Measurements from ENCODE around the gene COL6A3.
"Not testable (repeated sequence)": the region's sequence is repeated elsewhere in the genome, so short reads cannot be mapped to it uniquely, and the experiment has no call there.

COL6A3 gene

DNA sequence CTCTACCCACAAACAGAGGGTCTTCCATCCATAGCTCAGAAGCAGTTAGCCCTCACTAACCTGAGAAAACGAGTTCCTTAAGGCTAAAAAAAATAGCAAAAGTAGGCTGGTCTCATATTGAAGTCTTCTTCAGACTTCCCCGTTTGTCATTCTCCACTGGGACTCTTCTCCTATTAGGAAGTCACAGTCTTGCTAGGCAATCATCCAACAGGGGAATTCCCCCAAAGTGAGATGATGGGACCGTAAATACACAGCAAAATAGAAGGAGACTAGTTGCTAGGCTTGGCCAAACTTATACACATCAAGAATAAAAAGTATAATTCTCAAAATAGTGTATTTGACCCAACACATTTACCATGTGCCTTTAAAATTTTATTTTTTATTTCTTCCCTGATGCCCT, 34.3 kb downstream of the COL6A3 start:
- no peak for DNase-seq (ENCODE audit: low spot score)

DNA sequence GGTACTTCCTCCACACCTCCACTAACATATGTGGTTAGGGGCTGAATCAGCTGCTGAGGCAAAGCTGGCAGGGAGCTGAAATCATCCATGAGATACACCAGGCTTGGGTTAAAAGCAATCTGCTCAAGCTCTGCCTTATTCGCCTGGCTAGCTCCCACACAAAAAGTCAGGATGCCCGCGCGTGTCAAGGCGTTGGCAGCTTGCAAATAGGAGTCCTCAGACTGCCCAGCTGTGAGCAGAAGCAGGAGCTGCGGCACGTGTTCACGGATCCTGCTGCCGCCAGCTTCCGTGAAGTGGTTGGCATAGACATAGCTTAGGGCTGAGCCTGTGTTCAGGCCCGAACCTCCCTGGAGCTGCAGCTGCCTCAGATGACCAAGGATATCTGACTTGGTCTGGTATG, 35.3 kb downstream of the COL6A3 start:
- DNase-seq (ENCODE audit: low spot score) = no peak

GRCh38 chr2:237374284-237375060, 39.5 kb downstream of the COL6A3 start:
- DNase-seq (ENCODE audit: low spot score) = no peak

DNA sequence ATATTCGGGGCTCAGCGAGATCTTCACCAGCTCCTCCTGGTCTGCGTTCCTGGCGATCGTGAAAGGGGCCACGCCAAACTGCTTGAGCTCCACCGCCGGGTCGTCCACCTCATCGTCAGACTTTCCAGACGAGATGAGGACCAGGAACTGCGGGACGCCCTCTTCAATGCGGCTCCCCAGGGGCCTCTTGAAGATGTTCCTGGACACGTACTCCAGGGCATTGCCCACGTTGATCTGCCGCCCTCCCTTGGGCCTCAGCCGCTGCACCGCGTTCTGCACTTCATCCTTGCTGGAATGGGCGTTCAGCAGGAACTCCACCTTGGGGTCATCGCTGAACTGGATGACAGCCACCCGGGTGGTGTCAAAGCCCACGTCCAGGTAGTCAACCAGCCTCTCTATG, 42.1 kb downstream of the COL6A3 start:
- DNase-seq (ENCODE audit: low spot score) = no peak

- no peak for DNase-seq (ENCODE audit: low spot score)
Observed at GRCh38 chr2:237365671-237366070, 48.3 kb downstream of the COL6A3 start.

DNA sequence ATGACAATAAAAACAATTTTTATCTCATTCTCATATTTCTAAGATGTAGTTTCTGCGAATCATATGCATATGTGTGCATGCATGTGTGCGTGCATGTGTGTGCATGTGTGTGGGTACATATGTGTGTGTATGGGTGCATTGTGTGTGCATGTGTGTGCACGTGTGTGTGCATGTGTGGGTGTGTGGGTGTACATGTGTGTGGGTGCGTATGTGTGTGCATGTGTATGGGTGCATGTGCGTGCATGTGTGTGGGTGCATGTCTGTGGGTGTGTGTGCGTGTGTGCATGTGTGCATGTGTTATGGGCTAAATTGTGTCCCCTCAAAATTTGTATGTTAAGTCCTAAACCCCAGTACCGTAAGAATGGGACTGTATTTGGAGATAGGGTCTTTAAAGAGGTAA, 49.3 kb downstream of the COL6A3 start:
- no peak for DNase-seq (ENCODE audit: low spot score)

DNA sequence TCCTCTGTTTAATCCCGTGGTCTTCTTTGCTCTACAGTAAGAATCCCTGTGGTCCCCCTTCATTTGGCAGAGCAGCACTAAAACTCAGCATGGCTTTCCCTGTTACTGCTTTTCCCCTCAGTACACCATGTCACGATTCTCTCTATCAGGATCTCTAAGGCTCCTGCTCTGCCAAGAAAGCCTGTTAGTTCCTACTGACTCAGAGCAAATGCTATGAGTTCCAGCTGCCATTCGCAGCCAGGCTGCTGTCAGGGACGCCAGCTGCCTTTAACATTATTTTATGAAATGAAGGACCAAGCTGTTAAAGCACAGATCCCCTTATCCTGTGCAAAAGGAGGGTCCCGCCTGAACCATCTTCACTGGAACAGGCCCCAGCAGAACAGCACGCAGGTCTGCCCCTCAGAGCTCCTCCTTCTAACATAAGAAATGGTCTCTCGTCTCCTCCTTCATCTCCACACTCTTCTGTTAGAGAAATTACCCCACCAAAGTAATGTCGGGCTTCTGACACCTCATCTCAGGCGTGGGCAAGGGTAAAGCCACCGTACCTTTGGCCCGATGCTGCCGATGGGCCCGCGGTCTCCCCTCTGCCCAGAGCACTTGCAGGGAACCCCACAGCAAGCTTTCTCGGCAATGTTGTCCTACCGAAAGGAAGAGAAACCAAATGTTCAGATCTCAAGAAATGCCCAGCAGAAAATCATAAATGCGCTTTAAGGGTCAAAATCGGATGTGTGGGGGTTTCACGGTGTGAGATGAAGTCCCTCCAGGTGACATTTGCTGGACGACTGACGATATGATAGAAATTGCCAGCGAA, 52.6 kb downstream of the COL6A3 start:
- DNase-seq (ENCODE audit: low spot score) = no peak

GRCh38 chr2:237359894-237360780, 53.8 kb downstream of the COL6A3 start:
- peak; percentile 23 for DNase-seq (ENCODE audit: low spot score)

DNA sequence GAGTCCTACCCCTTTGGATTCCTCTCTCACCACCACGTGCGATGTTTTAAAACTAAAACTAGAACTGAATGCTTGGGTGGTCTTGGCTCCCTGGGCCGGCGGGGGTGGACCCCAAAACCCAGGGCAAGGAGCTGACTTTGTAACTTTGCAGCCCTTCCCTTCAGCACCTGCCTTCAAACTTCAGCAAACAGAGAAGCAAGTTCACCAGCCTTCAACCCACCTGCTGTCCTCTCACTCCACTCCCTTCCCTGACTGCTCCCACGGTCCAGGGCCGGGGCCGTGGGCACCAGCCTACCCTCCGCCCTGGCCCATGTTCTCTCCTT, 54.5 kb downstream of the COL6A3 start:
- no peak for DNase-seq (ENCODE audit: low spot score)

DNA sequence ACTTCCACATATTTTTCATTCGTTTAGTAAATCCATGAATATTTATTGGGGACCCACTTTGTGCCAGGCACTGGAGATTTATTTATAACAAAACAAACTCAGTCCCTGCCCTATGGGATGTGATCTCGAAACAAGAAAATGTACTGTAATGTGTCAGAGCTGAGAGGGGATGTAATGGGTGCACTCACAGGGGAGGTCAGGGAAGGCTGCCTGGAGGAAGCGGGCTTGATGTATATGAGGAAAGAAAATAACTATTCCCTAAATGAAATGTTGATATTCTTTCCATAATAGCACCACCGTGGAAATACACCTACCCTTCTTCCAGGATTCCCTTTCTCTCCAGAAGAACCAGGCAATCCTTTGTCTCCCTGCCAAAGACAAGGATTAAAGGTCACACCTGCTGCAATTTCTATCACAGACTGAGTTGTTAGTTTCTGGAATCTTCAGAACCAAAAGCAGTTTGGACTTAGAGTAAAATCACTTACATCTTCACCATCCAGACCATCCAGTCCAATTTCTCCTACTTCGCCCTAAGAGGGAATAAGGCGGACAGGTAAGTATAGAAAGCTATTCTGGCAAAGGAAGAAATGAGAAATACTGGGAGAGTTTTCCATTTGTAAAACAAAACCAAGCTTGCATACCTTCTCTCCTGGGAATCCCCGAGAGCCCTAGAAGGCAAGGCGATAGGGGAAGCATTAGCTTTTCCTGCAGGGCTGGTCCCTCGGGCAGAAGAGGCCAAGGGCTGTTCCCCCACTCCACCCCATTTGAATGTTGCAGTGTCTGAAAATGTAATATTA, 55.0 kb downstream of the COL6A3 start:
- DNase-seq (ENCODE audit: low spot score) = peak; percentile 50

DNA sequence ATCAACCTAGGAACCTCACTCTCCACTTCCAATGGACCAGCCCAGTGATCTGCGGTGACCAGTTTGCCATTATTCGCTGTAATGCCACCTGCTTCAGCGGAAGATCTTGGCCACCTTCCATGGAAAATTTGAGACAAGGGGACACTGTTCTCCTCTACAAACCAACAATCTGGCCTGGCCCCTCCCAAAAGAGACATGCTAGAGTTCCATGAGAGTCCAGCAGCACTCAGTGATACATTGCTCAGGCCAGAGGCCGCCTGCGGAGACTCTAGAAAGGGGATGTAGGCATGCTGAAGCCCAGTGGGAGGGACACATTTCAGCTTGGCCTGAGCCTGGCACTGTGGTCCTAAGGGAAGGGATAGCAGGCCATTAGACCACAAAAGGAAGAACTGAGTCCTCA, 58.3 kb downstream of the COL6A3 start:
- DNase-seq (ENCODE audit: low spot score) = no peak

DNA sequence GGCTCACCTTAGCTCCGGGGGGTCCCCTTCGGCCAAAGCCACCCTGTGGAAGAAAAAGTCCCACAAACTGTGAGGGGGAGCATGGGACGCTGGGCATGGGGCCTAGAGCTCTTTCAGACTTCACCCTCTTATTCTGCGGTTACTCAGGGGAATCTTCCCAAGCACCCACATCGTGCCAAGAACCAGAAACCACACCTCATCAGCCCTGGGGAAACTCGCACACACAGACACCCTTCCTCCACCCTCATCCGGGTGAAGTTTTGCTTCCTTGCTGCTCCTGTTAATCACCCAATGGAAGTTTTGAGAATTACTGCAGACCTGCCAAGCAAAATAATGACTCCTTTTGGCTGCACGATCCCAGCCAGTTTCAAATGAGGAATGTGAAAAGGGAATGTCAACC, 59.1 kb downstream of the COL6A3 start:
- no peak for DNase-seq (ENCODE audit: low spot score)

- DNase-seq (ENCODE audit: low spot score) = not testable (repeated sequence)
Observed at GRCh38 chr2:237354172-237354571, 59.8 kb downstream of the COL6A3 start.

GRCh38 chr2:237353215-237353614, 60.7 kb downstream of the COL6A3 start:
- DNase-seq (ENCODE audit: low spot score) = peak; percentile 54

GRCh38 chr2:237352279-237352845, 61.6 kb downstream of the COL6A3 start:
- DNase-seq (ENCODE audit: low spot score) = no peak

DNA sequence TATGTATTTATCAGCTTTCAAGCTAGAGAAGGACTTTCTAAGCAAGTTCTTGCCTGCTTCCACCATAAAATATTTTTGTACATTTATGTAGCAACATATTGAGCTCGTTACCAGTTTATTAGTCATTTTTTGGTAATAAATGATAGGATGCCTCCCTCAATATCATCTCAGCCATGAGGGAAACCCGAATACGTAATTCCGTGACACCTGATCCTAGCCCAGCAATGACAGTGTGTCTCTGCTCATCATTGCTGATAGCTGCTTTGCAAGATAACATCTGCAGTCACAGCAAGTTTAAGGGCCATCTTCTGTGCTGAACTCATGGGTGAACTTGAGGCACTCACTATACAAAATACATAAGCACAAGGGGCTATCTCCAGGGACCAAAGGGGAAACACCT, 62.2 kb downstream of the COL6A3 start:
- DNase-seq (ENCODE audit: low spot score) = no peak

DNA sequence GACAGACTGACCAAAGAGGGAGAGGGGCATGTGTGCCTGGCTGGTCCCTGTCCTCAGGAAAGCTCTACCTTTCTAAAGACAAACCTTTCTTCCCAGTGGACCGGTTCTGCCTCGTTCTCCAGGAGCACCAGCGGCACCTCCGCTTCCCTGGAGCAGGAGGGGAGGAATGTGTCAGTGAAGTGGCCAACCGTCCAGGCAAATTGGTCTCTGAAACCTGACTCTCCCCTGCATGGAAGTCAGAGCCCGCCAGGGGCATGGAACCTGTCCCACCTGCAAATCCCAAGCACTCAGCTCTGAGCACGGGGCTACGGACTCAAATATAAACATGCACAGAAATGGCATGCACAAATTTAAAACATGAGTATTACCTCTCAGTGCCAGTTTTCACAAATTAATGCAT, 62.9 kb downstream of the COL6A3 start:
- peak; percentile 39 for DNase-seq (ENCODE audit: low spot score)

DNA sequence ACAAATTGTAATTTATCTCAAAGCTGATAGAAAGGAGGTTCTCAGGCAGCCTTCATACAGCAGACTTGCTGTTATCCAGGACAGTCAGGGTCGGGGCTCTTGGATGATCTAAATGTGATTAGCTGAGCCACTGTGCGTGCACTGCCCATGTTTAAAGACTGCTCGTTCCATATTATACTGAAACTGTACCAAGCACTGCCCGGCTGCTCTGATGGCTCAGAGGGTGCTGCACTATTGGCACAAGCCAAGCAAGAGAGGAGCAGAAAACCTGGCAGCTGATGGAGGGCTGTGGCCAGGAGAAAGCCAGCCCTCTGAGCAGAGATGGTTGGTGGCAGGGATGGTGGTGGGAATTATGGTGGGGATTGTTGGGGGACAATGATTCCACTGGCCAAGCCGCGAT, 63.4 kb downstream of the COL6A3 start:
- no peak for DNase-seq (ENCODE audit: low spot score)

DNA sequence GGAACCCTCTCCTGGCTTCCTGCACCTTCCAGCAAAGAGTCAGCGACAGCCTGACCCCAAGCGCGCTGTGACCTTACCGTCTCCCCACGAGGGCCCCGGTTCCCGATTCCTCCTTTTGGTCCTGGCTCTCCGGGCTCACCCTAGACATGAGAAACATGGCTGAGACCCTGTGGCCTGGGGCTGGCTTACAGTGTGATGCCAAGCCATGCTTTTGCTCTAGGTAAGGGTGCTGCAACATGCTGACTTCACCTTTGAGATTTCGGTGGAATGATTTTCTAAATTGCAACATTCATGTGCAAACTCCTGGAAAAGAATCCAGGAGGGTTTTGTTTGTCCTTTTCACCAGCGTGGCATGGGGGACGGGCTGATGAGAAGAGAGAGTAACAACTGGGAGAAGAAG, 63.9 kb downstream of the COL6A3 start:
- DNase-seq (ENCODE audit: low spot score) = no peak

GRCh38 chr2:237348281-237348865, 65.6 kb downstream of the COL6A3 start:
- DNase-seq (ENCODE audit: low spot score) = no peak

Data from iPS-NIHi11 (cell line).